Measurements from ENCODE around the gene SIAH1.
A peak's percentile ranks its signal among the peaks of the same experiment; 100 is the strongest.
"Not testable (repeated sequence)": the region's sequence is repeated elsewhere in the genome, so short reads cannot be mapped to it uniquely, and the experiment has no call there.

SIAH1 gene

GRCh38 chr16:48393485-48394354 is 8.5 kb upstream of the SIAH1 start:
- peak in 1 of 2 experiments; percentile 34 for DNase-seq

- DNase-seq = no peak
Measured at GRCh38 chr16:48392407-48392806, 7.2 kb upstream of the SIAH1 start.

- DNase-seq = no peak
Measured at GRCh38 chr16:48386559-48387312, 1.5 kb upstream of the SIAH1 start.

GRCh38 chr16:48384520-48385252 is 527 bp downstream of the SIAH1 start:
- DNase-seq = peak; percentile 40 to 58

- peak; percentile 33 for DNase-seq
Measured at GRCh38 chr16:48383877-48384519, 1.2 kb downstream of the SIAH1 start.

GRCh38 chr16:48383009-48383876 is 2.0 kb downstream of the SIAH1 start:
- DNase-seq = no peak

- DNase-seq = no peak
Measured at GRCh38 chr16:48382131-48382530, 3.1 kb downstream of the SIAH1 start.

GRCh38 chr16:48381201-48381600 is 4.0 kb downstream of the SIAH1 start:
- DNase-seq = no peak

- DNase-seq = no peak
Measured at GRCh38 chr16:48378836-48379235, 6.4 kb downstream of the SIAH1 start.

GRCh38 chr16:48378276-48378675 is 6.9 kb downstream of the SIAH1 start:
- no peak for DNase-seq

GRCh38 chr16:48377301-48377700 is 7.9 kb downstream of the SIAH1 start:
- not testable (repeated sequence) for DNase-seq

GRCh38 chr16:48374255-48374654 is 11.0 kb downstream of the SIAH1 start:
- DNase-seq = no peak

GRCh38 chr16:48373258-48374029 is 11.8 kb downstream of the SIAH1 start:
- no peak for DNase-seq

- DNase-seq = no peak
Measured at GRCh38 chr16:48372744-48373143, 12.5 kb downstream of the SIAH1 start.

GRCh38 chr16:48371393-48371780 is 13.8 kb downstream of the SIAH1 start:
- DNase-seq = no peak

- not testable (repeated sequence) for DNase-seq
Measured at GRCh38 chr16:48370668-48371392, 14.4 kb downstream of the SIAH1 start.

- DNase-seq = no peak
Measured at GRCh38 chr16:48370229-48370628, 15.0 kb downstream of the SIAH1 start.

- DNase-seq = no peak
Measured at GRCh38 chr16:48369765-48370164, 15.4 kb downstream of the SIAH1 start.

- no peak for DNase-seq
Measured at GRCh38 chr16:48367441-48368049, 17.7 kb downstream of the SIAH1 start.
